Measurements from ENCODE around the gene PEX13.
"Not testable (repeated sequence)": the region's sequence is repeated elsewhere in the genome, so short reads cannot be mapped to it uniquely, and the experiment has no call there.

PEX13 gene

GRCh38 chr2:61018318-61018755 lies 817 bp downstream of the PEX13 start:
- H3K9me3 ChIP-seq (ENCODE audit: severe bottlenecking), result no peaks in the 10 kb centered on the region
- DNase-seq (ENCODE audit: low spot score), result no peak
- no peak for TF ChIP-seq CTCF (IDR thresholded peaks at IDR 0.05; ENCODE audit: poor library complexity, severe bottlenecking)
- H3K4me3 ChIP-seq (ENCODE audit: severe bottlenecking), result peak overlapping the region; percentile 51
- peaks cover 23% of the 10 kb centered on the region for H3K4me1 ChIP-seq (ENCODE audit: insufficient read depth, poor library complexity, severe bottlenecking)
- H3K36me3 ChIP-seq (ENCODE audit: low read depth), result peaks cover 25% of the 10 kb centered on the region
- no peak for ATAC-seq (ENCODE audit: low read depth)
- no peaks in the 10 kb centered on the region for H3K27me3 ChIP-seq (ENCODE audit: insufficient read depth, poor library complexity, severe bottlenecking)
- H3K27ac ChIP-seq (ENCODE audit: poor library complexity, severe bottlenecking), result peak overlapping the region; percentile 91

GRCh38 chr2:61018798-61019197 lies 1.3 kb downstream of the PEX13 start:
- Histone ChIP-seq H3K27me3 (ENCODE audit: insufficient read depth, poor library complexity, severe bottlenecking) (no peaks in the 10 kb centered on the region), H3K9me3 (ENCODE audit: severe bottlenecking) (no peaks in the 10 kb centered on the region), H3K4me3 (ENCODE audit: severe bottlenecking) (peak overlapping the region; percentile 51), H3K27ac (ENCODE audit: poor library complexity, severe bottlenecking) (peak overlapping the region; percentile 91), H3K4me1 (ENCODE audit: insufficient read depth, poor library complexity, severe bottlenecking) (peaks cover 23% of the 10 kb centered on the region), H3K36me3 (ENCODE audit: low read depth) (peaks cover 25% of the 10 kb centered on the region)
- no peak for TF ChIP-seq CTCF (IDR thresholded peaks at IDR 0.05; ENCODE audit: poor library complexity, severe bottlenecking)
- DNase-seq (ENCODE audit: low spot score) (no peak), ATAC-seq (ENCODE audit: low read depth) (no peak)

DNA sequence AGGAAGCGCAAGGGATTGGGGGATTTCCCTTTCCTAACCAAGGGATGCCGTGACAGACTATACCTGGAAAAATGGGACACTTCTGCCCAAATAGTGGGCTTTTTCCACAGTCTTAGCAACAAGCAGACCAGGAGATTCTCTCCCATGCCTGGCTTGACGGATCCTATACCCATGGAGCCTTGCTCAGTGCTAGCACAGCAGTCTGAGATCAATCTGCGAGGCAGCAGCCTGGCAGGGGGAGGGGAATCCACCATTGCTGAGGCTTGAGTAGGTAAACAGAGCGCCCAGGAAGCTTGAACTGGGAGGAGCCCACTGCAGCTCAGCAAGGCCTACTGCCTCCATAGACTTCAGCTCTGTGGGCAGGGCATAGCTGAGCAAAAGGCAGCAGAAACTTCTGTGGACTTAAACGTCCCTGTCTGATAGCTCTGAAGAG lies 3.7 kb downstream of the PEX13 start:
- Histone ChIP-seq H3K36me3 (ENCODE audit: low read depth) (peaks cover 25% of the 10 kb centered on the region), H3K4me3 (ENCODE audit: severe bottlenecking) (no peak overlapping the region), H3K9me3 (ENCODE audit: severe bottlenecking) (no peaks in the 10 kb centered on the region), H3K27ac (ENCODE audit: poor library complexity, severe bottlenecking) (no peak overlapping the region), H3K27me3 (ENCODE audit: insufficient read depth, poor library complexity, severe bottlenecking) (no peaks in the 10 kb centered on the region), H3K4me1 (ENCODE audit: insufficient read depth, poor library complexity, severe bottlenecking) (peaks cover 7% of the 10 kb centered on the region)
- ATAC-seq (ENCODE audit: low read depth) (no peak), DNase-seq (ENCODE audit: low spot score) (no peak)
- no peak for TF ChIP-seq CTCF (IDR thresholded peaks at IDR 0.05; ENCODE audit: poor library complexity, severe bottlenecking)

DNA sequence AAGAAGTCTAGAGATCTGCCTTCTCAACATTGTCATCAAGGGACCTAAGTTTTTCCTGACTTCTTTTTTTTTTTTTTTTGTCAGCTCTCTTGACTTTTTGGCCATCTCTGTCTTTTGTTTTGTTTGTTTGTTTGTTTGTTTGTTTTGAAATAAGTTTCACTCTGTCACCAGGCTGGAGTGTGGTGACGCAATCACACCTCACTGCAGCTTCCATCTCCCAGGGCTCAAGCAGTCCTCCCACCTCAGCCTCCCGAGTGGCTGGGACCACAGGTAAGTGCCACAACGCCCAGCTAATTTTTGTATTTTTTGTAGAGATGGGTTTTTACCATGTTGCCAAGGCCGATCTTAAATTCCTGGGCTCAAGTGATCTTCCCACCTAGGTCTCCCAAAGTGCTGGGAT lies 6.2 kb downstream of the PEX13 start:
- Histone ChIP-seq H3K36me3 (ENCODE audit: low read depth) (peaks cover 29% of the 10 kb centered on the region), H3K27ac (ENCODE audit: poor library complexity, severe bottlenecking) (no peak overlapping the region), H3K4me3 (ENCODE audit: severe bottlenecking) (no peak overlapping the region), H3K27me3 (ENCODE audit: insufficient read depth, poor library complexity, severe bottlenecking) (no peaks in the 10 kb centered on the region), H3K4me1 (ENCODE audit: insufficient read depth, poor library complexity, severe bottlenecking) (peaks cover 7% of the 10 kb centered on the region), H3K9me3 (ENCODE audit: severe bottlenecking) (no peaks in the 10 kb centered on the region)
- DNase-seq (ENCODE audit: low spot score) (no peak), ATAC-seq (ENCODE audit: low read depth) (no peak)
- no peak for TF ChIP-seq CTCF (IDR thresholded peaks at IDR 0.05; ENCODE audit: poor library complexity, severe bottlenecking)

- TF ChIP-seq CTCF (IDR thresholded peaks at IDR 0.05; ENCODE audit: poor library complexity, severe bottlenecking), result no peak
- H3K36me3 ChIP-seq (ENCODE audit: low read depth), result peaks cover 49% of the 10 kb centered on the region
- no peak for DNase-seq (ENCODE audit: low spot score)
Observed at GRCh38 chr2:61029533-61029932, 12.0 kb downstream of the PEX13 start.

DNA sequence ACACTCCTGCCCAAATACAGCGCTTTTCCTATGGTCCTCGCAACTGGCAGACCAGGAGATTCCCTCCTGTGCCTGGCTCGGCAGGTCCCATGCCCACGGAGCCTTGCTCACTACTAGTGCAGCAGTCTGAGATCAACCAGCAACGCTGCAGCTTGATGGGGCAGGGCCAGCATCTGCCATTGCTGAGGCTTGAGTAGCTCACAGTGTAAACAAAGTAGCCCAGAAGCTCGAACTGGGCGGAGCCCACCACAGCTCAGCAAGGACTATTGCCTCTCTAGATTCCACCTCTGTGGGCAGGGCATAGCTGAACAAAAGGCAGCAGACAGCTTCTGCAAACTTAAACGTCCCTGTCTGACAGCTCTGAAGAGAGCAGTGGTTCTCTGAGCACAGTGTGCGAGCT lies 17.1 kb downstream of the PEX13 start:
- not testable (repeated sequence) for DNase-seq (ENCODE audit: low spot score); H3K4me1 ChIP-seq (ENCODE audit: insufficient read depth, poor library complexity, severe bottlenecking); H3K4me3 ChIP-seq (ENCODE audit: severe bottlenecking); H3K27me3 ChIP-seq (ENCODE audit: insufficient read depth, poor library complexity, severe bottlenecking); H3K27ac ChIP-seq (ENCODE audit: poor library complexity, severe bottlenecking); ATAC-seq (ENCODE audit: low read depth); H3K9me3 ChIP-seq (ENCODE audit: severe bottlenecking)
- H3K36me3 ChIP-seq (ENCODE audit: low read depth), result peaks cover 51% of the 10 kb centered on the region

More at GRCh38 chr2:61029533-61029932, 12.0 kb downstream of the PEX13 start:
- no peaks in the 10 kb centered on the region for H3K9me3 ChIP-seq (ENCODE audit: severe bottlenecking)
- H3K27me3 ChIP-seq (ENCODE audit: insufficient read depth, poor library complexity, severe bottlenecking), result no peaks in the 10 kb centered on the region
- no peaks in the 10 kb centered on the region for H3K4me1 ChIP-seq (ENCODE audit: insufficient read depth, poor library complexity, severe bottlenecking)
- no peak overlapping the region for H3K4me3 ChIP-seq (ENCODE audit: severe bottlenecking)
- no peak for ATAC-seq (ENCODE audit: low read depth)
- no peak overlapping the region for H3K27ac ChIP-seq (ENCODE audit: poor library complexity, severe bottlenecking)

DNA sequence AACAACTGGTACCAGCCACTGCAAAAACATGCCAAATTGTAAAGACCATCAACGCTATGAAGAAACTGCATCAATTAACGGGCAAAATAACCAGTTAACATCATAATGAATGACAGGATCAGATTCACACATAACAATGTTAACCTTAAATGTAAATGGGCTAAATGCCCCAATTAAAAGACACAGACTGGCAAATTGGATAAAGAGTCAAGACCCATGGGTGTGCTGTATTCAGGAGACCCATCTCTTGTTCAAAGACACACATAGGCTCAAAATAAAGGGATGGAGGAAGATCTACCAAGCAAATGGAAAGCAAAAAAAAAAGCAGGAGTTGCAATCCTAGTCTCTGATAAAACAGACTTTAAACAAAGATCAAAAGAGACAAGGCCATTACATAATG lies 19.1 kb downstream of the PEX13 start:
- H3K27me3 ChIP-seq (ENCODE audit: insufficient read depth, poor library complexity, severe bottlenecking); ATAC-seq (ENCODE audit: low read depth); H3K4me1 ChIP-seq (ENCODE audit: insufficient read depth, poor library complexity, severe bottlenecking); H3K9me3 ChIP-seq (ENCODE audit: severe bottlenecking); H3K27ac ChIP-seq (ENCODE audit: poor library complexity, severe bottlenecking); H3K4me3 ChIP-seq (ENCODE audit: severe bottlenecking); DNase-seq (ENCODE audit: low spot score): not testable (repeated sequence)
- peaks cover 40% of the 10 kb centered on the region for H3K36me3 ChIP-seq (ENCODE audit: low read depth)

All from RWPE2 (cell line).